ENCODE results near the gene NAA80. TPM values are rescaled to one million over a fixed set of nuclear protein-coding genes. Genes with fewer than 3 reads are reported as not detected.

NAA80 gene
- total RNA-seq, 2 donors from 2014 or later = 6.7 to 10.0 TPM

DNA sequence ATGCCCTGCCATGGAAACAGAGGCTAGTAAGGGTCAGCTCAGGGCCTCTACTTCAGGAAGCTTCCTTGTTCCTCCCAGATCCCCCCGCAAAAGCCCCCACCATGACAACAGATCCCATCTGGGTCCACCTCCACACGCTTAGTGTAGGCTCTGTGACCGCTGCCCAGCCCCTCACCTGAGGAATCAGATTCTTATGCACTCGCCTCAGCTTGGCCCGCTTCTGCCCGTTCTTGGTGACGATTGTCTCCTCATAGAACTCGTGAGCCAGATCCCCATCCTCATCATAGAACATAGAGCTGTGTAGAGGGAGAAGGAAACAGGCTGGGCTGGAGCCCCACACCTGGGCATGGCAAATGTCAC, 27.0 kb upstream of the NAA80 start:
- H3K9ac ChIP-seq (ENCODE audit: low read depth in 2 of 2, low read length in 2 of 2) = peak overlapping the region in 1 of 2 donors; percentile 26
- intact Hi-C loops (cut with DNase I) = loop anchor here (10.0 kb wide), 1 partner anchor 51 kb away; the partner anchor contains the start of gene LSMEM2
- peaks cover 23% of the 10 kb centered on the region for H3K4me1 ChIP-seq
- H3K27ac ChIP-seq = no peak overlapping the region
- H3K36me3 ChIP-seq = peaks cover 14% of the 10 kb centered on the region
- TF ChIP-seq, protein P1, sequence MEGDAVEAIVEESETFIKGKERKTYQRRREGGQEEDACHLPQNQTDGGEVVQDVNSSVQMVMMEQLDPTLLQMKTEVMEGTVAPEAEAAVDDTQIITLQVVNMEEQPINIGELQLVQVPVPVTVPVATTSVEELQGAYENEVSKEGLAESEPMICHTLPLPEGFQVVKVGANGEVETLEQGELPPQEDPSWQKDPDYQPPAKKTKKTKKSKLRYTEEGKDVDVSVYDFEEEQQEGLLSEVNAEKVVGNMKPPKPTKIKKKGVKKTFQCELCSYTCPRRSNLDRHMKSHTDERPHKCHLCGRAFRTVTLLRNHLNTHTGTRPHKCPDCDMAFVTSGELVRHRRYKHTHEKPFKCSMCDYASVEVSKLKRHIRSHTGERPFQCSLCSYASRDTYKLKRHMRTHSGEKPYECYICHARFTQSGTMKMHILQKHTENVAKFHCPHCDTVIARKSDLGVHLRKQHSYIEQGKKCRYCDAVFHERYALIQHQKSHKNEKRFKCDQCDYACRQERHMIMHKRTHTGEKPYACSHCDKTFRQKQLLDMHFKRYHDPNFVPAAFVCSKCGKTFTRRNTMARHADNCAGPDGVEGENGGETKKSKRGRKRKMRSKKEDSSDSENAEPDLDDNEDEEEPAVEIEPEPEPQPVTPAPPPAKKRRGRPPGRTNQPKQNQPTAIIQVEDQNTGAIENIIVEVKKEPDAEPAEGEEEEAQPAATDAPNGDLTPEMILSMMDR (IDR thresholded peaks at IDR 0.05) = no peak
- H3K9me3 ChIP-seq = no peaks in the 10 kb centered on the region
- H3K4me3 ChIP-seq = no peak overlapping the region
- no peaks in the 10 kb centered on the region for H3K27me3 ChIP-seq
- DNase-seq = no peak

DNA sequence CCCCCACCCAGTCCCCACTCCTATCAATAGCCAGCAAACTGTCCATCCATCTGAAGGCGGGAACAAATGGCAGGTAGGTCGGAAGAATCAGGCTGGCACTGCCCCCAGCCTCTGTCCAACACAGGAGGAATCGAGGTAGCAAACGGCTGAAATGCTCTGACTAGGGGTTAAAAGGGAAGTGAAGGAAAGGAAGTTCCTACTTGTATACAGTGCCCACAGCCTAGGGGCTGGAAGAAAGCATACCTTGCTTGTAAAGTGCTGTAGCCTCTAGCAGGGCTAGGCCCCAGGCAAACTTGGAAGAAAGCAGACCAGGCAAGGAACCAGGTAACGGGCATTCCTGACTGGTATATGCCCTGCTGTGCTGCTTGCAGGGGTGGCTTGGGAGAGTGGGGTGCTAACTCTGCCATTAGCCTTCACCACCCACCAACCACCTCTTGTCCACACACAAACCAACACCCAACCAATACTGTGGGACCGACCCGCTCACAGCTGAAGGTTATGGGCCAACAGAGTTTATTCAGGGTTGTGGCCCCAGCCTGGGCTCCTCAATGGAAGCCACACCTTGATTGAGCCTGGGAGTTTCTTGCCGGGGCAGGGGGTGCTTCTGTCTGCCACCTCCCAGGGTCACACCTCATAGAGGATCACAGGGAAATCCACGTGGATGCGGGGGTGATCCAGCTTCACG, 26.4 kb upstream of the NAA80 start:
- intact Hi-C loops (cut with DNase I) = loop anchor here (10.0 kb wide), 1 partner anchor 51 kb away; the partner anchor contains the start of gene LSMEM2
- H3K36me3 ChIP-seq = peaks cover 8% of the 10 kb centered on the region
- H3K9ac ChIP-seq (ENCODE audit: low read depth in 2 of 2, low read length in 2 of 2) = peak overlapping the region in 1 of 2 donors; percentile 26
- no peaks in the 10 kb centered on the region for H3K27me3 ChIP-seq
- H3K4me3 ChIP-seq = no peak overlapping the region
- H3K9me3 ChIP-seq = no peaks in the 10 kb centered on the region
- TF ChIP-seq, protein P1 (IDR thresholded peaks at IDR 0.05) = no peak
- DNase-seq = no peak
- no peak overlapping the region for H3K27ac ChIP-seq
- H3K4me1 ChIP-seq = peaks cover 23% of the 10 kb centered on the region

DNA sequence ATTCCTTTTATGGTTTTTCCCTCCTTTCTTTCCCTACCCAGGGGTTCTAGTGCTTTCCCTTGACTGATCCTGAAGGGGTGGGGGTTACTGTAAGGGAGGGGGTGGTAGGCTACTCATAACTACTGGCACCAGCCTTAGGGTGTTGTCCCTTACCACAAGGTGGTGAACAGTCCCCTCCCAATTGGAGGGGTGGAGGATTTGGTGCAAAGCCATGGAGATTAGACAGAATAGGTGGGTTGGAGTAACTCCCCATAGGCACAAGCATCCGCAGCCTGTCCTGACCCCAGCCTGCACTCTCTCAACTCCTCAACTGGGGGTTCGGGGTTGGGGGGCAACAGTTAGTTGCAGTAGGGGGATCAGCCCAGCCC, 25.9 kb upstream of the NAA80 start:
- Histone ChIP-seq H3K9ac (ENCODE audit: low read depth in 2 of 2, low read length in 2 of 2) (no peak overlapping the region), H3K27ac (no peak overlapping the region), H3K9me3 (no peaks in the 10 kb centered on the region), H3K27me3 (no peaks in the 10 kb centered on the region), H3K4me1 (peaks cover 23% of the 10 kb centered on the region), H3K36me3 (peaks cover 5% of the 10 kb centered on the region), H3K4me3 (no peak overlapping the region)
- intact Hi-C loops (cut with DNase I) = loop anchor here (10.0 kb wide), 1 partner anchor 50 kb away; the partner anchor contains the start of gene LSMEM2
- DNase-seq = no peak
- TF ChIP-seq, protein P1 (IDR thresholded peaks at IDR 0.05) = no peak

DNA sequence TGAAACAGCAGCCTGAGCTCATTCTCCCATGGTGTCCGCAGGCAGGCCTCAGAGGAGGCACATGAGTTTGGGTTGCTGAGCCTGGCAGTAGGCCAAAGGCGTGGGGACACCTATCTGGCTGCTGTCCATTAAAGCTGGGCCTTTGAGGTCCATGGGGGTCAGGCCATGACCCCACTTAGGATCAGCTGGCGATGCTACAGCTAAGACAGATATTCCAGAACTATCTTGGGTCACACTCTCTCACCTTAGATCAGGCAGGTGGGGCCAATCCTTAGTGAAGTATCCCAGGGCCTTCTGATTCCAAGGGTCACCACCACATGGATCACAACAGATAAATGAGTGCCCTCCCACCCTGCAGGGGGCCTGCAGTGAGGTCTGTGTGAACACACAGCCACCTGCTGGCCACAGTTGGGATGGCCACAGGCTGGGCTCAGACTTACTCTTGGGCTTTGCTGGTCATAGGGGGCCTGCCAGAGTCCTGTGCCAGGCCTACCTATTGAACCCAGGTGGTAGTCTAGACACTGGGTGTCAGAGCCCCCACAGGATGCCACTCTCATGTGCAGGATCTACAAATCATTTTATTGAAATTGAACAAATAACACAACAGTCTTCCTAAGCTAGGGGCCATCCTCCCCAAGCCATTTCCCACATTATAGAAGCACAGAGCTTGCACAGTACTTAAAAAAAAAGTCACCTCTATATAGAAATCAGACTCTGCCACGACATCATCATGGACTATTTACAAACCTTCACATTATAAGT, 25.3 kb upstream of the NAA80 start:
- Histone ChIP-seq H3K27ac (no peak overlapping the region), H3K4me3 (no peak overlapping the region), H3K4me1 (peaks cover 23% of the 10 kb centered on the region), H3K27me3 (no peaks in the 10 kb centered on the region), H3K9me3 (no peaks in the 10 kb centered on the region), H3K36me3 (no peaks in the 10 kb centered on the region), H3K9ac (ENCODE audit: low read depth in 2 of 2, low read length in 2 of 2) (peak overlapping the region in 1 of 2 donors; percentile 44)
- TF ChIP-seq, protein P1 (IDR thresholded peaks at IDR 0.05) = peak; percentile 81
- no peak for DNase-seq
- intact Hi-C loops (cut with DNase I) = loop anchor here (10.0 kb wide), 1 partner anchor 50 kb away; the partner anchor contains the start of gene LSMEM2

DNA sequence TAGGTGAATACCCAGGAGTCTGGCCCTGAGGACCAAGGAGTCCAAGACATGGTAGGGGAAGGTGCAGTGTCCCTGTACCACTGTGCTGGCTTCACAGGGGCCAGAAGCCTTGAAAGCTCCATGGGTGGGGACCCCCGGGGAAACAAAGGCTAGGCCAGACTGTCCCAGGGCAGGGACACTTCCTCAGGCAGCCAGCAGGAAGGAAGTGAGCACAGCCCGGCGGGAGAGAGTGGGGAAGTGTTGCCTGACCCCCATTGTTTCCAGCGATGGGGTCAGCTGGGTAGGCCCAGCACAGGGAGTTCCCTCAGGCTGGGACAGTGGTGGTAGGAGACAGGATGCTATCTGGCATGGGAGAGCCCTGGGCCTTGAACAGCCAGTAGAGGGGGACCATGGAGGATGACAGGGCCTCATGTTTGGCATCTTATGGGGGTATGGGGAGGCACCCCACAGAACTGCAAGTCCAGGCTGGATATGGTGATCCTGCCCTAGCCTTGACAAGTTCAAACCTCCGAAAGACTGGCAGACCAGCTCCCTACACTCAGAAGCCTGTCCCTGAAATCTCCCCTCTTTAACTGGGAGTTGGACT, 24.5 kb upstream of the NAA80 start:
- Histone ChIP-seq H3K9me3 (no peaks in the 10 kb centered on the region), H3K4me1 (peaks cover 27% of the 10 kb centered on the region), H3K27ac (no peak overlapping the region), H3K4me3 (no peak overlapping the region), H3K36me3 (no peaks in the 10 kb centered on the region), H3K27me3 (no peaks in the 10 kb centered on the region), H3K9ac (ENCODE audit: low read depth in 2 of 2, low read length in 2 of 2) (peak overlapping the region in 1 of 2 donors; percentile 44)
- TF ChIP-seq, protein P1 (IDR thresholded peaks at IDR 0.05) = no peak
- intact Hi-C loops (cut with DNase I) = loop anchor here (10.0 kb wide), 1 partner anchor 49 kb away; the partner anchor contains the start of gene LSMEM2
- DNase-seq = no peak
